Measurements from ENCODE around the gene ROBO2. TPM values are rescaled to one million over a fixed set of nuclear protein-coding genes. Genes with fewer than 3 reads are reported as not detected.

The ROBO2 gene
- total RNA-seq, 2 donors from 2014 or later: 0.74 to 0.88 TPM

- no peak for TF ChIP-seq CTCF (IDR thresholded peaks at IDR 0.05)
- Histone ChIP-seq H3K4me1 (no peaks in the 10 kb centered on the region), H3K36me3 (no peaks in the 10 kb centered on the region), H3K9ac (ENCODE audit: low read depth in 2 of 2, low read length in 2 of 2) (no peak overlapping the region), H3K27ac (no peak overlapping the region), H3K9me3 (no peaks in the 10 kb centered on the region), H3K27me3 (no peaks in the 10 kb centered on the region), H3K4me3 (no peak overlapping the region)
- intact Hi-C loops (cut with DNase I): no loop called here
- DNase-seq: no peak
These were observed 51.9 kb downstream of the ROBO2 start for GRCh38 chr3:77091809-77092208.

DNA sequence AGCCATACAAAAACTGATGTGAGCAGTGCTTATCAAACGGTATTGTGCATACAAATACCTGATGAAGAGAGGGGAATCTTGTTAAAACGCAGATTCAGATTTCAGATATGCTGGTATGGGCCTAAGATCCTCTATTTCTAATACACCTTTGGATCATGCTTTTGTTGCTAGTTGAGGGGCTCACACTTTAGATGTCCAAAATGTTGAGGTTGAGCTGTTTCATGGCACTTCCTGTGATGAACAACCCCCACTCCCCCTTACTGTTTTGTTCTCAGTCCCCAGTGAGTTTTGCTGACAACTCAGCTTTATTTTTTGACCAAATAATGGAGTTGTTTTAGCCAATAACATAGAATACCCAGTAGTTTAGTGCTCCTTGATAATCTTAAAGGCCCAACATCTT lies 53.2 kb downstream of the ROBO2 start:
- no peak overlapping the region for H3K4me3 ChIP-seq
- DNase-seq: no peak
- no peaks in the 10 kb centered on the region for H3K36me3 ChIP-seq
- no peak overlapping the region for H3K9ac ChIP-seq (ENCODE audit: low read depth in 2 of 2, low read length in 2 of 2)
- no peaks in the 10 kb centered on the region for H3K27me3 ChIP-seq
- no peaks in the 10 kb centered on the region for H3K9me3 ChIP-seq
- intact Hi-C loops (cut with DNase I): no loop called here
- H3K4me1 ChIP-seq: no peaks in the 10 kb centered on the region
- no peak for TF ChIP-seq CTCF (IDR thresholded peaks at IDR 0.05)
- H3K27ac ChIP-seq: no peak overlapping the region

- TF ChIP-seq CTCF (IDR thresholded peaks at IDR 0.05): no peak
- no peak for DNase-seq
- intact Hi-C loops (cut with DNase I): no loop called here
These were observed 56.2 kb downstream of the ROBO2 start for GRCh38 chr3:77096145-77096544.

GRCh38 chr3:77096966-77097890 lies 57.3 kb downstream of the ROBO2 start:
- H3K36me3 ChIP-seq: no peaks in the 10 kb centered on the region
- no peak for TF ChIP-seq CTCF (IDR thresholded peaks at IDR 0.05)
- no peak overlapping the region for H3K9ac ChIP-seq (ENCODE audit: low read depth in 2 of 2, low read length in 2 of 2)
- DNase-seq: no peak
- intact Hi-C loops (cut with DNase I): no loop called here
- no peaks in the 10 kb centered on the region for H3K4me1 ChIP-seq
- no peak overlapping the region for H3K27ac ChIP-seq
- no peaks in the 10 kb centered on the region for H3K27me3 ChIP-seq
- no peaks in the 10 kb centered on the region for H3K9me3 ChIP-seq
- H3K4me3 ChIP-seq: no peak overlapping the region

More at GRCh38 chr3:77096145-77096544, 56.2 kb downstream of the ROBO2 start:
- H3K9me3 ChIP-seq: no peaks in the 10 kb centered on the region
- H3K4me3 ChIP-seq: no peak overlapping the region
- H3K27ac ChIP-seq: no peak overlapping the region
- H3K36me3 ChIP-seq: no peaks in the 10 kb centered on the region
- no peaks in the 10 kb centered on the region for H3K27me3 ChIP-seq
- no peaks in the 10 kb centered on the region for H3K4me1 ChIP-seq
- no peak overlapping the region for H3K9ac ChIP-seq (ENCODE audit: low read depth in 2 of 2, low read length in 2 of 2)

DNA sequence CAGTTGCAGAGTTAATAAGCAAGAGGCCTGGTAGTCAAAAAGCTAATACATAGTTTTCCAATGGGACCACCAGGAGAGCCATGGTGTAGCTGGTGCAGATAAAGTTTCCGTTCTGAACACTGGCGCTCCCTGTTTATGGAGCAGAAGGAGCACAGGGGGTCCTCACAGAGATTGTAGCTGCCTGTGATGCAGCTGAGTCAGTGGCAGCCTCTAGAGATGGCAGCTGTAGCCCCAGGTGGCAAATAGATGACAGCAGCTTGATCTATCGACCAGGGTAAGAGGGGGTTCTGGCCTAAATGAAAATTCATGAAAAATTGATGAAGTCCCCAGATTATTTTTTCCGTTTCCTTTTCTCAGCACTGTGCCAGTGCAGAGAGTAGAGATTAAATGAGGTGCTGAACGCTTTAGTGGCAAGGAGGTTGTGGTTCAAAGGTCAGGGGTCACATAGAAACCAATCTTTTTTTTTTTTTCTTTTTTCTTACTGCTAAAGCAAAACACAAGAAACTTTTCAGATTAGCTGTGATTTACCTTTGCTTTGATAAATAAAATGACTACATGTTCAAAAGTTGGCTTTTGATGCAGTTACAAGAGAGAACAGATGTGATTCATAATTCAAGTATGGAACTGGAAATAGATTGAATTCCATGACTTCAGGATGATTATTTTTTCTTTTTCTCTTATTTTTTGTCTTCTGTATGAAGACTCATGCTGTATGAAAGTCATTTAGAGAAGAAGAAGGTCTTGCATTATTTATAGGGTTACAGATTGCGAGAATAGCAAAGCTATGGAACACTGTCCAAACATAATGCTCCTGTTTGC lies 63.3 kb downstream of the ROBO2 start:
- no peak overlapping the region for H3K9ac ChIP-seq (ENCODE audit: low read depth in 2 of 2, low read length in 2 of 2)
- no peaks in the 10 kb centered on the region for H3K27me3 ChIP-seq
- no peaks in the 10 kb centered on the region for H3K9me3 ChIP-seq
- H3K4me1 ChIP-seq: no peaks in the 10 kb centered on the region
- TF ChIP-seq CTCF (IDR thresholded peaks at IDR 0.05): no peak
- DNase-seq: no peak
- no peak overlapping the region for H3K4me3 ChIP-seq
- intact Hi-C loops (cut with DNase I): no loop called here
- H3K36me3 ChIP-seq: no peaks in the 10 kb centered on the region
- no peak overlapping the region for H3K27ac ChIP-seq
